Amniotic stem cell (primary cell): ENCODE measurements around the gene LRRK1.

Source experiments
- DNase-seq: peaks from one replicate; lab custom pipeline; 2025; lab: John Stamatoyannopoulos, UW

The LRRK1 gene

GRCh38 chr15:100909989-100910955 lies 8.9 kb upstream of the LRRK1 start:
- DNase-seq: no peak

DNA sequence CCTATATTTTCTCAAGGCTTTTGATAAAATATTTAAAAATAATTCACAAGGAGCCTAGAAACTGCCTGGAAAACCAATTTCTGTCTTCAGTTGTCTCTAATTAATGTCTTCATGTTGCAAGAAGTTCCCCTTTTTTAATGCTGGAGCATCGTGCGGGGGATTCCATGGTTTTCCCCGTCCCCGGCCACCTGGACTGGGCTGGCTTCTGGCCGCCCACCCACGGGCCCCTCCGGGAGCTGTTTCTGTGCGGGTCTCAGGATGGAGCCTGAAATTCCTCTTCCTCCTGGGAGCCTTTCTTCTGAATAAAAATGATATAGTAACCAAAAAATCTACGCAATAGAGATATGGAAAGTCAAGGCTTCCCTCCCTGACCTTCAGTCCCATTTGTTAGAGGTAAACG lies 8.1 kb upstream of the LRRK1 start:
- DNase-seq: no peak

DNA sequence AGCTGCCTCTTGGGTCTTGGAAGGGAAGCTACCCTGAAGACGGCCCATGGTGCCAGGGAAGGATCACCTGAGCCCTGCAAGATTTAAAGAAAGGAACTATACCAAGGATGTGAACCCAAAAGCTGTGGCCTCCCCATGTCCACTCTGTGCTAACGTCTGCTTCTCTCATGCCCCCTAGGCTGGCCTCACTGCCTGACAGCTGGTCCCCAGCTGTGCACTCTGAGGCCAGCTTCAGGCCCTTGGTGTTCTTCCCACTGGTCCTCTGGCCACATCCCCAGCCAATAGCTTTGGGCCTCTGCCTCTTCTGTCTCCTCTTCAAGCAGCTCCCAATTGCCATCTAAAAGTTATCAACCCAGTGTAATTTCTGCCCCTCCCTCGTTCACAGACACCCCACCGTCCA lies 5.2 kb upstream of the LRRK1 start:
- DNase-seq: no peak

DNA sequence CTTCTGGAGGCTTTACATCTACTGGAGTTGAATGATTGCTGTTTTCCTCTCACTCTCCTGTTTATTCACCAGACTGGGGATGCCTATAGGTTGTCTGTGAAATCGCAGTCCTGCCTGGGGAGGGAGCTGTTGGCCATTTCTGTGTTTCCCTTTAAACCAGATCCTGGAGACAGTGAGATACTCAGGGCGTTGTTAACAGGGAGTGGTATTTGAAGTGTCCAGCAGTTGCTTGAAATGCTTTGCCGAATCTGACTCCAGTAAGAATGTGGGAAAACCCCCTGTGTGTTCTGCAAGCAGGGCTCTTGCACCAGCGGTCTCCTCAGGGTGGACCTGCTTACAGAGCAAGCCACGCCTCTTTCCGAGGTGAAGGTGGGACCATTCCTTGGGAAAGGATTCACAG lies 4.3 kb upstream of the LRRK1 start:
- no peak for DNase-seq

DNA sequence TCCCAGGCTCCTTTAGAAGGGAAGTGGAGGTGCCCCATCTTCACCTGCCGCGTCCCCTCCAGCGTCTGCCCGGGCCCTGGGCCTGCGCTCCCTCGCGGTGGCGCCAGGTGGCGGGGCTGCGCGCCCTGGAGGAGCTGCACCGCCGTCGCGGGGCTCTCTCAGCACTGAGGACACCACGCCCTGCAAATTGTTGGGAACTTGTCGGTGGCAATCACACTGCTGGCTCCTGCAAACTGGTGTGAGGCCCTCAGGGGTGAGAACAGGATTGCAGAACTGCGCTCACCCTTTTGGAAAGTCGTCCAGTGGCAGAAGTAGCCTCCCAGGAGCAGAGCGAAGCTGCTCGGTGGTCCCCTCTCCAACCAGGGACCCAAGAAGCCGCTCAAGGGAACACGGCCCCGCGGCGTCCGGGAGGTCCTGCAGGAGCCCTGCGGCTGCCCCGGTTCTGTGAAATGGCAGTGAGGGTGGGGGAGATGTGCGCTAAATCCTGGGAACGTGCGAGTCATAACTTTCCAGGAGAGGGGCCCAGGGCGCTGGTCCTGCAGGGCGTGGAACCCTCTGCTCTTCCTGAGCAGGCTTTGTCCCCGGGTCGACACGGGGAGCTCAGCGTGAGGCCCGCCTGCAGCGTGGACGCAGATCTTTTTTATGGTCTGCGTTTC lies 995 bp upstream of the LRRK1 start:
- DNase-seq: peak; percentile 47

GRCh38 chr15:100919481-100920405 lies 586 bp downstream of the LRRK1 start:
- DNase-seq: no peak

DNA sequence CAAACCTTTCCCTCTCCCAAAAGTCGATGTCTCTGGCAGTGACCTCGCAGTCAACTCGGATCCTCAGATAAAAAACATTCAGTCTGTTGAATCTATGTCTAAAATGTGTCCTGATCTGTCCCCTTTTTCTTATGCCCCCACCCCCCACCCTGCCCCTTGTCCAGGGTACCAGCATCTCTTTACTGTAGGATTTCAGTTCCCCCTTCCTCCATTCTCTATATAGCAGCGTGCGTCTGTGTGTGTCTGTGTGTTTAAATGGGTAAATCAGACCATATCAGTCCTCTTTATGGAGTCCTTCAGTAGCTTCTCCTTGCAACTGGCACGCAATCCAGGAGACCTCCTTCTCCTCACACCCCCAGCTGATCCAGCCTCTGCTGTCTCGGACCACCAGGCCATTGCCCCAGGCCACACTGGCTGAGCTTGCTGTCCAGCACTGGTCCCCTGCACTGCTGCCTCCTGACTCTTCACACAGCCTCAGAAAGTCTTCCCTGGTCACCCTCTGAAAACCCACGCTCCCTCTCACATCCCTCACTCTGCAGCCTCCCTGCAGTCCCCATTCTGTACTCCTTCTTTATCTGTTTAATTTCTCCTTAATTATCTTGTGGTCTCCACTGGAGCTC lies 1.5 kb downstream of the LRRK1 start:
- DNase-seq: no peak

DNA sequence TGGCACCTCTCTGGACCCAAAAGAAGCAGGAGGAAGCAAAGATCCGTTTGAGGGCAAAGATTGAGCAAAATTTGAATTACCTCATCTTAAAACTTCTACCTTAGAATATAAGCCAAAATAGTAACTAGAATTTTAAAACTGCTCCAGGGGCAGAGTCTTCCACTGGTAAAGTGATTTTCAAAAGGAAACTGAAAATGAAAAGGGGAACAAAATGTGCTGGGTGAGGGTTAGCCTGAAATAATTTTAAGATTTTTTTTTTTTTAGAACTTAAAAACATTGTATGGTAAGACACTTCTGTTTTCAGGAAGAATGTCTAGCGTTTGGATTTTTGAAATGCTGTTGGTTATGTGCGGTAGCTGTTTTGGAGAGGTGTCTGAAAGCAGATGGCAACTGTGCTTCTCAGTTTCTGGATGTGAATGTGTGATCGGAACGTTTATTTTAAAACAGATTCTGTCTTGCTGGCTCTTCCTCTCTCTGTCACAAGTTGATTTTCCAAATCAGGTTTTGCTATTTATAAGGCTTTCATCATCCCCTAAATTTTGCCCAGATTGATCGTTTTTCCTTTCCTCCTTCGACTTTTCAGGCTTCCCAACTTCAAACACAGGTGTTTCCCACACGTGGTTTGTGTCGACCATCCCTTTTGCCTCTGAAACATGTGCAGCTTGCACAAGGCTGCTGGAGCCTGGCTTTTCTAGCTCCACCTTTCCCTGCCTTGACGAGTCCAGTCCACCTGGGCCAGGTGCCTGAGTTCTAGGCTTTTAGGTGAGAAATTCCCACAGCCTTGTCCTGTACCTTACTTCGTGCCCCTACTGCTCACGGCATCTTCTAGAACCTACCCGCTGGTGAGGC lies 3.3 kb downstream of the LRRK1 start:
- no peak for DNase-seq

- no peak for DNase-seq
Observed at GRCh38 chr15:100923076-100923475, 3.9 kb downstream of the LRRK1 start.

DNA sequence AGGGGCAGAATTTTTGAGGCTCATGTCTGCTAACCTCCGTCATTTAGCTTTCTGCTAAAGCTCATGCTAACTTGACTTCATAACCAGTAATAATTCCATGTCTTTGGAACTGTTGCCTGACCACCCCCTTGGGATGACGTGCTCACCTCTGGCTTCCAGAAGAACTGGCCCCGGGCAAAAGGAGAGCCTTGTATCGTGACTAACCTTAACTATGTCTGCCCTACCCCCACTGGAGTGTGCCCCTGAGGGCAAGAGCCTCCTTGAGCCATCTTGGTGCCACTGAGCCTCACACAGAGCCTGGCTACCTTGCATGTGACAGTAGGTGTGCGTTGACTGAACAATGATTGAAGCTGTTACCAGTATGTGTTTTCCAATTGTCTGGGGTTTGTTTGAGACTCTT lies 4.7 kb downstream of the LRRK1 start:
- DNase-seq: no peak

- no peak for DNase-seq
Observed at GRCh38 chr15:100924436-100924835, 5.3 kb downstream of the LRRK1 start.

DNA sequence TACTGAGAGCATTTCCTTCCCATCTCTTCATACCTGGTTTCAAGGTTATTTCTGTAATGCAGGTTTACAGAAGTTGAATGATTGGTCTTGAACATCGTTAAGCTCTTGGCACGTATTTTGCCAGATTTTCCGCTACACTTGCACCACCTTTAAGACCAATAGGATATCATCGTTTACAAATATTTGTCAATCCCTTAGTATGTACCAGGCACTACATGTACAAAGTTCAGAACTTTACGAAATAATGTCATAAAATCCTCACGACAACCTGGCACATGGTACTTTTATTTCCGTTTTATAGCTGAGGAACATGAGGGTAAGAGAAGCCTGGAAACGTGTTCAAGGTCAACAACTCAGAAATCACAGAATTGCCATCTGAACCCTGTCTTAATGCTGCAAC lies 6.3 kb downstream of the LRRK1 start:
- no peak for DNase-seq

DNA sequence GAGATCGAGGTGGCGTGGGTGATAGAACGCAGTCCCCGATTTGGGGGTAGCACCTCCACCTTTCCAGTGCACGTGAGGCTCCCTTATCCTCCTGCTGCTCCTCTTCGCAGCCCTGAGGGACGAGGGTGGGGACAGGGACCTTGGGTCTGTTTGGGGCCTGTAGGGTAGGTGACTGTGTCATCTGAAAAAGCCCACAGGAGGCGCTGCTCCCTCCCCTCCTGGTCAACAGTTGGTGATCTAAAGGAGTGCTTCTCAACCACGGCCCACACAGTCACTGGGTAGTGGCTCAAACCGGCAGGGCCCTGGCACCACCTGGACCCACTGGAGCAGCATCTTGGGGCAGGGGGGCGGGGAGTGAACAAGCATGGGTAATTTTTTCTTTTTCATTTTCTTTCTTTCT lies 7.1 kb downstream of the LRRK1 start:
- DNase-seq: no peak

GRCh38 chr15:100926971-100927756 lies 8.0 kb downstream of the LRRK1 start:
- no peak for DNase-seq

DNA sequence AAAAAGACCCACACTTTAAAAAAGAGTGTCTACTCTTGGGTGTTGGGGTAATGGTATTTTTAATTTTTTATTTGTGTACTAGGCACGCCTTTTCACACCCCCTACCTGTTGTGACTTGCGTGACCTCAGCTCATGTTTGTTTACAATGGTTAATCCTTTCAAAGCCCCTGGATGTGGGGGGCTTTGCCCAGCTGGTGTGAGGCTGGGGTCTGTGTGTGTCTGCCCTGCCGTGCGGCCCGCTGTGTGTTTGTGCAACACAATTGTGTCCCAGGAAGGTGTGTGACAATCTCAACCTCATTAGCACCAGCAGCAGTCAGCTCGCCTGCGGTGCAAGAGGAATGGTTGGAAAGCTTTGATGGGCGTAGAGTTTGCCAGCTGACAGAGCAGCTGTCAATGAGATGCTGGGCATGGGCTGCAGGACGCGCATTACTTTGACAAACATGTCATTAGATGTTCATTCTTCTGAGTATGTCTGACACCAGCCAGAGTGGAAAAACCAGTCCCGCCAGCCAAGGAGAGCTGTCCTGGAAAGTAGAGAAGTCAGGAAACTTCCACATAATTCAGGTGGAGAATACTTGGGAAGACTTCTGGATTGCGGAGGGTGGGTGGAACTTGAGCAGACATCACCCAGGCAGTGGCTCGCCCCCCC lies 9.6 kb downstream of the LRRK1 start:
- DNase-seq: no peak

- DNase-seq: no peak
Observed at GRCh38 chr15:100929641-100930042, 10.5 kb downstream of the LRRK1 start.

DNA sequence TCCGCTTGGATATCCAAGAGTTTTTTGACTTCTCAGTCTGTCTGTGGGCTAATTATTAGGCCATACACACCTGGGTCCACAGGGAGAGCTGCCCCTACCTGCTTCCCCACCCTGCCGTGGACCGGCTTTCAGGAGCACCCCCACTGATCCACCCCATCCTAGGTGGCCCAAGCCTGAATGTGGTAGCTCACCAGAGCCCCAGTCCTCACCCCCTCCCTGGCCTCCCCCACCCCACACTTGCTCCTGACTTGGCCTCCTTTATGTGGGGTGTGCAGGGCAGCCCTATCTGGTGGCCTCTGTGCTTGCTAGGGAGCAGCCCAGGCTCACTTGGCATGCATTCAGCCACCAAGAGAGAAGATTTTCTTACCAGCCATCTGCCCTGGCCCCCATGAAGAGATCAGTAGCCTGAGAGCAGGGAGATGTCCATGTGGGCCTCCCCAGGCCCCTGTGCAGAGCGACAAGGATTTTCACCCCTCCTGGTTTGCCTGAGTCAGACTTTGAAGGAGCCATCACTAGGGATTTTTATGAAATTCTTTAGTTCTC lies 11.2 kb downstream of the LRRK1 start:
- no peak for DNase-seq

- no peak for DNase-seq
Observed at GRCh38 chr15:100931143-100931890, 12.2 kb downstream of the LRRK1 start.
